ENCODE data around the gene RAI1. TPM values are rescaled to one million over a fixed set of nuclear protein-coding genes. Genes with fewer than 3 reads are reported as not detected.

Gene RAI1
- total and polyA plus RNA-seq, 10 of the 15 experiments (the other 5 are each of a cell fraction or from before 2014, with no cell fraction given): 0.66 to 37.7 (median 6.0) TPM

DNA sequence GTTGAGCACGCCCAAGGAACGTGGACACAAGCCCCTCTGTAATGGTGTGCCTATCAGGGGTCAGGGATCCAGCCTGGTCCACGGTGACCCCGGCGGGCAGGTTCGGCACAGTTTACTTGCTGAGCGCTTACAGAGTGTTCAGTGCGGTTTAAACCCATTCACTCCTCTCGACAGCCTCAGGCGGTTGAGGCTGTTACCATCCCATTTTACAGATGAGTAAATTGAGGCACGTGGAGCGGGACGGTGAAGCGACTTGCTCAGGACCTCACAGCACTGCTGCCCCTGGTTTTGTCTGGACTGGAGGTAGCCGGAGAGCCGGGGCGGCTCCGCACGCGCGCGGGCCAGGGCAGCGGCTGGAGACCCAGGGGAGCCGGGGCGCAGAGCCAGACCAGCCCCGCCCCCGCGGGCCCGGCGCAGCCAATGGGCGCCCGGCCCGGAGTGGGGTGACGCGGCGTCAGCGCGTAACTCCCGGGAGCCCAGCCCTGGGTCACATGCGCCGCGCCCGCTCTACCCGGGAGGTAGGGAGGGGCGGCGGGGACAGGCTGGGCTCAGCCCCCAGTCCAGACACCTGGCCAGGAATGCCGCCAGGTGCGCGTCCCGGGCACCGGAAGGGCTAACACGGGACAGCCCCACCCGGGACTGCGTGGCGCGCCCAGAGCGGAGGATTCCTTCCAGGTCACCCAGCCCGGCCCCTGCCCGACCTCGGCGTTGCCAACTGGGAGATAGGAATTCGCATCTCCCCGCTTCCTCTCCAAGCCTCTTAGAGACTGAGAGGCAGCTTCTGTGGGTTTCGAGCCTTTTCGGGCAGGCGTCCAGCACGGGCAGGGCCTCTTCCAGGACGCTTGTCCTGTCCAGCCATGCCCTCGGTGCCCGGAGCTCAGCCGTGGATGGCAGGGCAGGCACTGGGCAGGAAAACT lies 158.8 kb downstream of the RAI1 start (continued):
- TF ChIP-seq, protein P1, sequence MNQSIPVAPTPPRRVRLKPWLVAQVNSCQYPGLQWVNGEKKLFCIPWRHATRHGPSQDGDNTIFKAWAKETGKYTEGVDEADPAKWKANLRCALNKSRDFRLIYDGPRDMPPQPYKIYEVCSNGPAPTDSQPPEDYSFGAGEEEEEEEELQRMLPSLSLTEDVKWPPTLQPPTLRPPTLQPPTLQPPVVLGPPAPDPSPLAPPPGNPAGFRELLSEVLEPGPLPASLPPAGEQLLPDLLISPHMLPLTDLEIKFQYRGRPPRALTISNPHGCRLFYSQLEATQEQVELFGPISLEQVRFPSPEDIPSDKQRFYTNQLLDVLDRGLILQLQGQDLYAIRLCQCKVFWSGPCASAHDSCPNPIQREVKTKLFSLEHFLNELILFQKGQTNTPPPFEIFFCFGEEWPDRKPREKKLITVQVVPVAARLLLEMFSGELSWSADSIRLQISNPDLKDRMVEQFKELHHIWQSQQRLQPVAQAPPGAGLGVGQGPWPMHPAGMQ (IDR thresholded peaks at IDR 0.05; ENCODE audit: borderline replicate concordance): no peak
- TF ChIP-seq, protein P2, sequence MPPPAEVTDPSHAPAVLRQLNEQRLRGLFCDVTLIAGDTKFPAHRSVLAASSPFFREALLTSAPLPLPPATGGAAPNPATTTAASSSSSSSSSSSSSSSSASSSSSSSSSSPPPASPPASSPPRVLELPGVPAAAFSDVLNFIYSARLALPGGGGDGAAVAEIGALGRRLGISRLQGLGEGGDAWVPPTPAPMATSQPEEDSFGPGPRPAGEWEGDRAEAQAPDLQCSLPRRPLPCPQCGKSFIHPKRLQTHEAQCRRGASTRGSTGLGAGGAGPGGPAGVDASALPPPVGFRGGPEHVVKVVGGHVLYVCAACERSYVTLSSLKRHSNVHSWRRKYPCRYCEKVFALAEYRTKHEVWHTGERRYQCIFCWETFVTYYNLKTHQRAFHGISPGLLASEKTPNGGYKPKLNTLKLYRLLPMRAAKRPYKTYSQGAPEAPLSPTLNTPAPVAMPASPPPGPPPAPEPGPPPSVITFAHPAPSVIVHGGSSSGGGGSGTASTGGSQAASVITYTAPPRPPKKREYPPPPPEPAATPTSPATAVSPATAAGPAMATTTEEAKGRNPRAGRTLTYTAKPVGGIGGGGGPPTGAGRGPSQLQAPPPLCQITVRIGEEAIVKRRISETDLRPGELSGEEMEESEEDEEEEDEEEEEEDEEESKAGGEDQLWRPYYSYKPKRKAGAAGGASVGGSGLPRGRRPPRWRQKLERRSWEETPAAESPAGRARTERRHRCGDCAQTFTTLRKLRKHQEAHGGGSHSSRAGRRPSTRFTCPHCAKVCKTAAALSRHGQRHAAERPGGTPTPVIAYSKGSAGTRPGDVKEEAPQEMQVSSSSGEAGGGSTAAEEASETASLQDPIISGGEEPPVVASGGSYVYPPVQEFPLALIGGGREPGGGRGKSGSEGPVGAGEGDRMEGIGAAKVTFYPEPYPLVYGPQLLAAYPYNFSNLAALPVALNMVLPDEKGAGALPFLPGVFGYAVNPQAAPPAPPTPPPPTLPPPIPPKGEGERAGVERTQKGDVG (CRISPR knock-in tag; IDR thresholded peaks at IDR 0.05): no peak
- TF ChIP-seq SIX5 (IDR thresholded peaks at IDR 0.05; ENCODE audit: low read depth, low read length, severe bottlenecking) (no peak), ETV6 (conservative IDR thresholded peaks at IDR 0.05 in 1 of 2, IDR thresholded peaks at IDR 0.05 in 1 of 2; ENCODE audit: borderline replicate concordance in 1 of 2, low read depth in 1 of 2) (no peak), TCF7 (IDR thresholded peaks at IDR 0.05; ENCODE audit: borderline replicate concordance) (no peak), CUX1 (IDR thresholded peaks at IDR 0.05; ENCODE audit: insufficient replicate concordance, low read depth, low read length) (no peak), CBX3 (IDR thresholded peaks at IDR 0.05; ENCODE audit: borderline replicate concordance, low read depth) (no peak), NFYA (IDR thresholded peaks at IDR 0.05; ENCODE audit: borderline replicate concordance, low read depth, low read length) (no peak), MYB (IDR thresholded peaks at IDR 0.05; ENCODE audit: borderline replicate concordance, low read depth, low read length) (no peak), ESRRA (IDR thresholded peaks at IDR 0.05; ENCODE audit: low read length) (no peak), ZSCAN29 (IDR thresholded peaks at IDR 0.05) (0 out of 2 replicates have a peak, but pooled peaks have one; percentile 57), CEBPB (IDR thresholded peaks at IDR 0.05; ENCODE audit: borderline replicate concordance in 1 of 2, low read depth in 2 of 2, low read length in 2 of 2) (no peak)
- TF ChIP-seq, protein P3, sequence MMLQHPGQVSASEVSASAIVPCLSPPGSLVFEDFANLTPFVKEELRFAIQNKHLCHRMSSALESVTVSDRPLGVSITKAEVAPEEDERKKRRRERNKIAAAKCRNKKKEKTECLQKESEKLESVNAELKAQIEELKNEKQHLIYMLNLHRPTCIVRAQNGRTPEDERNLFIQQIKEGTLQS (IDR thresholded peaks at IDR 0.05; ENCODE audit: borderline replicate concordance, extremely low read depth, low read depth, low read length): no peak
